H1 (cell line): ENCODE measurements around the gene FBXL17. TPM values are rescaled to one million over a fixed set of nuclear protein-coding genes. Genes with fewer than 3 reads are reported as not detected.

ENCODE experiments used
- CBX5 ChIP-seq: fragments of 300-800, 300-1000 bp; sonication (generic); IDR thresholded peaks from 2 replicates; pipeline ENCODE4 v1.7.1; 2016; ENCODE audit warnings: antibody characterized with exemption, low read length, low read depth
- E2F6 ChIP-seq: IDR thresholded peaks from 2 replicates; pipeline ENCODE4 v1.6.1; 2012; ENCODE audit warnings: inconsistent platforms
- HDAC6 ChIP-seq: IDR thresholded peaks from one replicate; pipeline ENCODE4 v1.7.1; 2012; ENCODE audit warnings: low read depth, mild to moderate bottlenecking, inconsistent platforms, low read length, moderate library complexity
- POLR2AphosphoS5 ChIP-seq: IDR thresholded peaks from 2 replicates; pipeline ENCODE4 v1.6.1; 2011; ENCODE audit warnings: low read depth, low read length
- SAP30 ChIP-seq: fragments of 300-600 bp; sonication (generic); IDR thresholded peaks from 2 replicates; pipeline ENCODE4 v1.7.1; 2012; ENCODE audit warnings: low read length, moderate library complexity, mild to moderate bottlenecking, inconsistent platforms; ENCODE audit not compliant: insufficient read depth, insufficient replicate concordance
- SP4 ChIP-seq: IDR thresholded peaks from 2 replicates; pipeline ENCODE4 v1.6.1; 2012; ENCODE audit warnings: low read length, inconsistent platforms
- ZNF274 ChIP-seq: IDR thresholded peaks from 2 replicates; pipeline ENCODE4 v1.7.0; 2012; ENCODE audit warnings: low read length, borderline replicate concordance; ENCODE audit errors: extremely low read depth
- polyA plus RNA-seq, 7 experiments: library from polyadenylated mRNA; depleted of rRNA in 3 of 7; stranded (reverse) in 5 of 7; unstranded in 2 of 7; fragments of >200 nt in 5 of 7; fragments of 200-250 nt in 2 of 7; gene quantifications; 1 replicate in 5 of 7; 2 replicates in 1 of 7; 4 replicates in 1 of 7; pipeline versions ENCODE4 v1.2.1 to v1.2.3, GENCODE V29; 2011 to 2013; ENCODE audit warnings: missing spikeins in 2 of 7, mixed read lengths in 2 of 7
- total RNA-seq: library from RNA; stranded (reverse); fragmentation: NEBNext Ultra II Directional; extraction: Animal tissue kit (Norgen Biotek cat#: 25700); gene quantifications from 2 replicates; pipeline ENCODE4 v1.2.1, GENCODE V29; 2021

The FBXL17 gene
- total and polyA plus RNA-seq, 2 of the 8 experiments (the other 6 are each of a cell fraction or from before 2014, with no cell fraction given) = 0.35 to 4.3 TPM

- TF ChIP-seq E2F6 (no peak), POLR2AphosphoS5 (no peak), ZNF274 (no peak), SP4 (no peak), CBX5 (no peak), HDAC6 (no peak), SAP30 (no peak)
These were observed 20.1 kb downstream of the FBXL17 start (continued) for GRCh38 chr5:108361771-108362170.
